A549 (cell line): ENCODE data around the gene SLC6A16.

Experiments
- TF ChIP-seq, protein P1 (sequence below): IDR thresholded peaks from 2 replicates; pipeline ENCODE4 v1.6.1; 2012
- TF ChIP-seq, protein P2 (sequence below): fragments of >200 bp; sonication (Bioruptor Twin); formaldehyde crosslinking; IDR thresholded peaks from 3 replicates; pipeline ENCODE4 v1.5.1; 2016

DNA sequence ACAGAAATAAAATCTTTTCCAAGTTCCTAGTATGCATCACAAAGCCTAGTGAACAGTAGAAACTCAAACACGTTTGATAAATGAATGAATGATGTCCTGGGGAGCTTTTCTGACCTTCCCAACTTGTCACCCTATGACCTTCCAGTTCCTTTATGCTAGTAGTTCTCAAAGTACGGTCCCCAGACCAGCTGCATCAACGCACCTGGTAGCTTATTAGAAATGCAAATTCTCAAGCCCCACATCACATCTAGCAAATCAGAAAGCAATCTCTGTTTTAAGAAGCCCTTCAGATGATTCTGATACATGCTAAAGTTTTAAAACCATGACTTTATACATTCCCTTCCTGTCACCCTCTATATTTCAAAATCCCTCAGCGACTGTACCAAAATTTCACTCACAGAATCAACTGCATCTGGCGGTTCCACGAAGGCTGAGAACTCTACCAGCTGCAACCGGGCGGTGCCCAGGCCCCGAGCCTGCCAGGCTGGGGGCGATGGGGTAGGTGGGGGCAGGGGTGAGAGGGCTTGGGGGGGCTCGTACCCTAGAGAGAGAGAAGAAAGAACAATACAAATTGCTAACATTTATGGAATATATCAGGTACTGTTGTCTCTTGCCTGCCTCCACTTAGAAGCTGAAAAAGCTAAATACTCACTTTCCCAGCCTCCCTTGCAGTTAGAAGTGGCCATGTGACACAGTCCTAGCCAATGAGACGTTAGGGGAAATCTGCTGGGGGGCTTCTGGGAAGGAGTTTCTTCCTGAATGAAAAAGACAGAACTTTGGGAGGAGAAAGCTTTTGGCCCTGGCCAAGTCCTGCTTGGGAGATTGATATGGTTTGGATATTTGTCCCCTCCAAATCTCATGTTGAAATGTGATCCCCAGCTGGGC is 23.6 kb upstream of the SLC6A16 start:
- TF ChIP-seq, protein P1, sequence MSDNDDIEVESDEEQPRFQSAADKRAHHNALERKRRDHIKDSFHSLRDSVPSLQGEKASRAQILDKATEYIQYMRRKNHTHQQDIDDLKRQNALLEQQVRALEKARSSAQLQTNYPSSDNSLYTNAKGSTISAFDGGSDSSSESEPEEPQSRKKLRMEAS = no peak
- TF ChIP-seq, protein P2, sequence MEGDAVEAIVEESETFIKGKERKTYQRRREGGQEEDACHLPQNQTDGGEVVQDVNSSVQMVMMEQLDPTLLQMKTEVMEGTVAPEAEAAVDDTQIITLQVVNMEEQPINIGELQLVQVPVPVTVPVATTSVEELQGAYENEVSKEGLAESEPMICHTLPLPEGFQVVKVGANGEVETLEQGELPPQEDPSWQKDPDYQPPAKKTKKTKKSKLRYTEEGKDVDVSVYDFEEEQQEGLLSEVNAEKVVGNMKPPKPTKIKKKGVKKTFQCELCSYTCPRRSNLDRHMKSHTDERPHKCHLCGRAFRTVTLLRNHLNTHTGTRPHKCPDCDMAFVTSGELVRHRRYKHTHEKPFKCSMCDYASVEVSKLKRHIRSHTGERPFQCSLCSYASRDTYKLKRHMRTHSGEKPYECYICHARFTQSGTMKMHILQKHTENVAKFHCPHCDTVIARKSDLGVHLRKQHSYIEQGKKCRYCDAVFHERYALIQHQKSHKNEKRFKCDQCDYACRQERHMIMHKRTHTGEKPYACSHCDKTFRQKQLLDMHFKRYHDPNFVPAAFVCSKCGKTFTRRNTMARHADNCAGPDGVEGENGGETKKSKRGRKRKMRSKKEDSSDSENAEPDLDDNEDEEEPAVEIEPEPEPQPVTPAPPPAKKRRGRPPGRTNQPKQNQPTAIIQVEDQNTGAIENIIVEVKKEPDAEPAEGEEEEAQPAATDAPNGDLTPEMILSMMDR = no peak
